Aorta (tissue), 5 donors: Measurements from ENCODE around the gene METTL16. TPM values are rescaled to one million over a fixed set of nuclear protein-coding genes. Genes with fewer than 3 reads are reported as not detected.

Source experiments
- ATAC-seq: fragments of 200-7000 bp; cut with Tn5 transposase; one replicate; pipeline ENCODE4 v1.9.1; 2022; ENCODE audit warnings: moderate library complexity; ENCODE audit not compliant: low FRiP score
- DNase-seq, 2 donors: peaks; one replicate each; pipeline ENCODE4 v3.0.0-alpha.2; 2020
- H3K27ac ChIP-seq, 2 donors: one replicate each; pipeline ENCODE4 v1.5.1; 2013; ENCODE audit warnings: low read length in 2 of 2, mild to moderate bottlenecking in 2 of 2, moderate library complexity in 2 of 2, control low read depth in 1 of 2, inconsistent platforms in 1 of 2, low read depth in 1 of 2
- H3K27me3 ChIP-seq, 2 donors: one replicate each; pipeline ENCODE4 v1.6.1; 2013; ENCODE audit warnings: control low read depth in 1 of 2, low read length in 1 of 2, mild to moderate bottlenecking in 1 of 2, moderate library complexity in 1 of 2; ENCODE audit not compliant: insufficient read depth in 2 of 2, control insufficient read depth in 1 of 2
- H3K36me3 ChIP-seq, 2 donors: one replicate each; pipeline ENCODE4 v1.6.1; 2013; ENCODE audit warnings: control low read depth in 1 of 2, low read length in 1 of 2, mild to moderate bottlenecking in 1 of 2; ENCODE audit not compliant: insufficient read depth in 2 of 2, control insufficient read depth in 1 of 2
- H3K4me1 ChIP-seq, 2 donors: one replicate each; pipeline ENCODE4 v1.6.1; 2013; ENCODE audit warnings: low read length in 2 of 2, control low read depth in 1 of 2, mild to moderate bottlenecking in 1 of 2, moderate library complexity in 1 of 2; ENCODE audit not compliant: insufficient read depth in 2 of 2, control insufficient read depth in 1 of 2
- H3K4me3 ChIP-seq, 2 donors: one replicate each; pipeline ENCODE4 v1.5.1; 2013; ENCODE audit warnings: low read length in 2 of 2, control low read depth in 1 of 2, mild to moderate bottlenecking in 1 of 2
- H3K9me3 ChIP-seq: one replicate; pipeline ENCODE4 v1.6.1; 2013; ENCODE audit warnings: mild to moderate bottlenecking, low read length; ENCODE audit not compliant: control insufficient read depth
- WGBS, 2 donors: extraction: QIAGEN DNeasy Blood & Tissue Kit; methylation state at CpG; one replicate each; pipeline ENCODE4 v1.1.7; 2013; 5-methylcytosine and 5-hydroxymethylcytosine counted together
- intact Hi-C, 2 donors: fragments of 100-400 bp; cut with DNase I; formaldehyde crosslinking; loops; one replicate each; pipeline versions ENCODE4 v1.14.2 to v1.15.0; 2022
- polyA plus RNA-seq, 2 donors: library from polyadenylated mRNA; stranded (reverse); fragments of 200-250 nt; gene quantifications; one replicate each; pipeline ENCODE4 v1.2.3, GENCODE V29; 2013
- total RNA-seq, 2 donors: library from RNA; stranded (reverse); fragmentation: NEBNext Ultra II Directional; extraction: Animal tissue kit (Norgen Biotek cat#: 25700); gene quantifications; one replicate each; pipeline ENCODE4 v1.2.1, GENCODE V29; 2021
- donor health status: healthy with polysubstance abuse.
- donor health status: Bipolar disorder and iron deficiency.
- donor health status: DM: no; HTN: no; CAD: no.
- donor health status: DM: no; HTN: no; CAD: no.
- donor health status: DM: yes; HTN: yes; CAD: no.

METTL16 gene
- total and polyA plus RNA-seq, 4 donors, result 14.3 to 33.3 (median 21.9) TPM

DNA sequence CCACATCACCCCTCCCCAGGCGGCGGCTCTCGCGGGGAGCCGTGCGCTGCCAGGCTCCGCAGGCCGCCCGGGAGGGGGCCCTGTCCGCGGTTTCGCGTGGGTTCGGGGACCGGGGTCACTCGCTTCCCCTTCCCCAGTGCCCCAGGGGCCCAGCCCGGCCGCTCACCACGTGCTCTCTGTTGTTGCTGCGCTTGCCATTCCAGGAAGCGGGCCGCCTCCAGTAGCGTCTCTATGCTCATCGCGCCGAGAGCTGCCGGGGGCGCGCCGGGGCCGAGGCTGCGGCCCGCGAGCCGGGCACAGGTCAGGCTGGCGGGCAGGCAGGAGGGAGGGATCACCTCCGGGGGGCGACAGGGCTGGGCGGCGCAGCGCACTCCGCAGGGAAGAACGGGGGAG, 111.2 kb downstream of the METTL16 start:
- Histone ChIP-seq H3K4me3 (peak overlapping the region; percentile 65 to 75), H3K27ac (peak overlapping the region; percentile 65 to 93), H3K36me3 (no peaks in the 10 kb centered on the region), H3K4me1 (peaks cover 0 to 2% of the 10 kb centered on the region in 2 donors), H3K27me3 (no peaks in the 10 kb centered on the region), H3K9me3 (no peaks in the 10 kb centered on the region)
- intact Hi-C loops, result no loop called here
- DNase-seq, result peak; percentile 80 to 88
- WGBS, 2 donors, result 0% methylated on average over 42 to 43 of the region's 43 CpGs
- ATAC-seq, result no peak

DNA sequence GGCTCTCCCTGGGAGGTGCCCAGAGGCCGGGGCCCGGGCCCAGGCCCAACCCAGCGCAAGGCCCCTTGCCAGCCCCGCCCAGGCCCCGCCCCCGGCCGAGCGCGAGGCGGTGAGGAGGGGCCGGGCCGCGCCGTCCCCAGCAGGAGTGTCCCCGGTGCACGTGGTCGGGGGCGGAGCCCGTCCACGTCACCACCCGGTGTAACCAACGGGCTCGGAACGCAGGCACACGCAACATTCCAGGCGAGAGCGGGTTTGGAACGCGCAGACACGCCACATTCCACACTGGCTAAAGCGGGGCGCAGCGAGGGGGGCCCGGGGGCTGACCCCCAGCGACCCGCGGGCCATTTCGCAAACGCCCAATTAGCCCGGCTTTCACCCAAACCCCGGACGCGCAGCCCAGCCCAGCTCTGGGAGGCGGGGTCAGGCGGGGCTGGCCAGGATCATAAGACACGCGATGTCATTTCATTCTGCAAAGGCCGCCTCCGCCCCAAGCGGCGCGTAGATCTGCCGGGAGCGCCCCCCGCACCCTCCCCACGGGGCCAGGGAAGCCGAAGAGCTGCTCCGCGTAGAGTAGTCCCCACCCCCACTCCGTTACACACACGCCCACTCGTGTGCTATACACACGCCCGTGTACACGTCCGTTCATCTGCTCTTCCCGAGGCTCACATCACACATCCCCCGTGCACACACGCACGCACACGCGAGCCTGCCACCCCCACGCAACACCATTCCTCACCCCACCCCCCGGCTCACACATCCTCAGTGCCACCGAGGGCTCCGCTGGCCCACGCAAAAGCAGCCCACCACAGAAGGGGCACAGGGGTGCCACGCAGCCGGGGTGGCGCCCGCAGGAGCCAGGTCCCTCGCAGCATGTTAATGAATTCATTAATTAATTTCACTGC, 111.9 kb downstream of the METTL16 start:
- intact Hi-C loops, result no loop called here
- H3K4me1 ChIP-seq, result peaks cover 0 to 2% of the 10 kb centered on the region in 2 donors
- DNase-seq (peak; percentile 97 to 98), ATAC-seq (peak; percentile 85)
- no peaks in the 10 kb centered on the region for H3K9me3 ChIP-seq
- 1% methylated on average over 65 to 82 of the region's 82 CpGs for WGBS, 2 donors
- no peaks in the 10 kb centered on the region for H3K36me3 ChIP-seq
- peak overlapping the region; percentile 69 to 97 for H3K27ac ChIP-seq
- peak overlapping the region; percentile 65 to 75 for H3K4me3 ChIP-seq
- H3K27me3 ChIP-seq, result no peaks in the 10 kb centered on the region

DNA sequence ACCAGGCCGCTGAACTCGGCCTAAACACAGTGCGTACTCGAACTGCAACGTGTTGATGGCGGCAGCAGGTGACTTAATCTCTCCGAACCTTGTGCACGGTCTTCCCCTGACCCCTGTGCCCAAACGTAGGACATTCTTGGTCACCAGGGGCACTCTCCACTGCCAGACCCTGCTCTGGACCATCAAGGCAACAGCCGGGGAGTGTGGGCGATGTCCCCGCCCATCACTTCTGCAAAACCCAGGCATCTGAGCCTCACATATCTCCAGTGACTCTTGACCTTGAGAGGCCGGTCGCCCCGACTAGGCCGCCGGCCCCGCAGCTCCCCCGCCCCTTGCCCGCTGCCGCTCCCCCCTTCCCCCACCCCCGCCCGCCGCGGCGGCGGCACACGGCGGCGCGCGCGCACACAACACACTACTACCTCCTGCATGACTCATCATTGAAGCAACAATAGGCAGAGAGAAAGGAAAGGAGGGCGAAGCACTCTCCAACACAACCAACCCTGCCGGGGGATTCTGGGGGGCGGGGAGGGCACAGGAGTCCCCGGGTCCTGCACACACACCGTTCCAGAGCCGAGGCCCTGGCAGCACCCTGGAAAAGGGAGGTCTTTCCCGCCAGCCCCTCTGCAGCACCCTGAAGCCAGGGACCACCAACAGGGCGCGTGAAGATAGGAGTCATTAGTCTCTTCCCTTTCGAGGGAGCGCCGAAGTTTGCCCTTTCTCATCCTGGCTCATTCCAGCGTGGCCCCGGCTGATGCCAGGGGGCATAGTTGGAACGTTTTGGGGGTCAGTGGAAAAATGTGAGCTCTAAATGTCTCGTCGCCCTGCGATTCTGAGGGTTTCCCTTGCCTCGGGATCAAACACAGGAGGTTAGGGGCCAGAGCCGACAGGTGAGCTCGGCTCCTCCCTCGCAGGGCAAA, 112.8 kb downstream of the METTL16 start:
- peak overlapping the region; percentile 69 to 97 for H3K27ac ChIP-seq
- intact Hi-C loops, result no loop called here
- H3K4me1 ChIP-seq, result peaks cover 0 to 2% of the 10 kb centered on the region in 2 donors
- DNase-seq, result peak; percentile 74 to 87
- WGBS, 2 donors, result 14 to 18% methylated on average over 40 to 55 of the region's 55 CpGs
- no peak for ATAC-seq
- no peaks in the 10 kb centered on the region for H3K27me3 ChIP-seq
- no peaks in the 10 kb centered on the region for H3K9me3 ChIP-seq
- H3K4me3 ChIP-seq, result peak overlapping the region; percentile 42 to 44
- no peaks in the 10 kb centered on the region for H3K36me3 ChIP-seq

DNA sequence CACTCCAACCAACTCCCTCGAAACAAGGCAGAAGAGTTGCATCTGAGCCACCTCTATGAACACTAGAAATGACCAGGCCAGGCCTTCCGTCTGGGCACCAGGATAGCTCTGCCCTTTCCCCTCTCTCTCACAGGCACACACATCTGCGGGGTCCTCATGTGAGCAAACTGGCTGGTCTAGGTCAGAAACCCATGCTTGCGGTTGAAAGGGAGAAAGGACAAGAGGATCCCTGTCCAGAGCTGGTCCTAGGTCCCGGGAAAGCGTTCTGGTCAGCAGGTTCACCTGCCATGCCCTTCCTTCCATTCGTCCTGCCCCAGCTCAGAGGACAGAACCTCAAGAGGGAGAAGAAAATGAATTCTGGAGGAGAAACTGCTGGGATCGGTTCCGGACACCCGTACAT, 113.5 kb downstream of the METTL16 start:
- no peaks in the 10 kb centered on the region for H3K9me3 ChIP-seq
- no peak overlapping the region for H3K4me3 ChIP-seq
- 77 to 81% methylated on average over 10 of the region's 10 CpGs for WGBS, 2 donors
- no peaks in the 10 kb centered on the region for H3K27me3 ChIP-seq
- H3K36me3 ChIP-seq, result no peaks in the 10 kb centered on the region
- no peak for ATAC-seq
- peak in 1 of 2 donors; percentile 36 for DNase-seq
- H3K4me1 ChIP-seq, result peaks cover 0 to 2% of the 10 kb centered on the region in 2 donors
- peak overlapping the region; percentile 18 to 46 for H3K27ac ChIP-seq
- intact Hi-C loops, result no loop called here

DNA sequence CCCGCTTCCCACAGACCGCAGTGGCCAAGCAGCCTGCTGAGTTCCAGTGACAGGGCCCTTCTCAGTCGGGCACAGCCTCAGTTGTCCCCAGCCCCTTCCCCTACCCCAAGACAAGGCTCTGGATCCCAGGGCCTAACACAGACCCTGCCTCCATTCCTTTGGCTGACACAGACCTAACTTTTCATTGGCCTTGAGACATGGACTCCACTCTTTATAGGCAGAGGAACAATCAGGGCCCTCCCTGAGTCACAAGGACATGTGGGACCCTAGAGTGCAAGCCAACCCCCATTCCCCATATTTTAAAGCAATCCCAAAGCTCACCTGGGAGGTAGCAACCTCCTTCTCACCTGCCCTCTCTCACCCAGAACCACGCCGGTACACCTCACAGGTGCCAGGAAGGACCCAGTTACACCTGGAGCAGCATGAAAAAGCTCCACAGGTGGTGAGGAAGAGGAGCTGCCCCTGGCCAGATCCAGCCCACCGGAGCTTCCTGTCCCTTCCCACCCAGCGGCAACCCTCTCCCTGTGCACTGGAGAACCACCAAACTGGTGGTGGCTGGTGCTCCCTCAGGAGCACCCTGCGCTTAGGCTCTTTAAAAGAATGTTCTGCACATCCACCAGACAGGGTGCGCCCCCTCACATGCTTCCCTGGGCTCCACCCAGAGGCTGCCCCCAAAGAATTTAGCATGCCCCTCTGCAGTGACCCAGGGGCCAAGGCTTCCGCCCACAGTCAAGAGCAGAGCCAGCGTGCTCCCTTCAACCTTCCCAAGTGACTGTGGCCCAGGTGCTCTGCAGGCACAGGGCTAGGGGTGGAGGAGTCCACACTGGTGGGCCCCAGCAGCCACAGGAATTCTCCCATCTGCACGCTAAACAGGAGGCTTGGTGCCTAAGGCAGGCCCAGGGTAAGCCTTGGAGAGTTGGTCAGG, 114.2 kb downstream of the METTL16 start:
- Histone ChIP-seq H3K27me3 (no peaks in the 10 kb centered on the region), H3K36me3 (no peaks in the 10 kb centered on the region), H3K4me1 (peaks cover 0 to 2% of the 10 kb centered on the region in 2 donors), H3K4me3 (no peak overlapping the region), H3K9me3 (no peaks in the 10 kb centered on the region), H3K27ac (peak overlapping the region; percentile 50 to 74)
- DNase-seq (peak in 1 of 2 donors; percentile 50), ATAC-seq (no peak)
- intact Hi-C loops, result no loop called here
- 70 to 72% methylated on average over 12 of the region's 12 CpGs for WGBS, 2 donors

DNA sequence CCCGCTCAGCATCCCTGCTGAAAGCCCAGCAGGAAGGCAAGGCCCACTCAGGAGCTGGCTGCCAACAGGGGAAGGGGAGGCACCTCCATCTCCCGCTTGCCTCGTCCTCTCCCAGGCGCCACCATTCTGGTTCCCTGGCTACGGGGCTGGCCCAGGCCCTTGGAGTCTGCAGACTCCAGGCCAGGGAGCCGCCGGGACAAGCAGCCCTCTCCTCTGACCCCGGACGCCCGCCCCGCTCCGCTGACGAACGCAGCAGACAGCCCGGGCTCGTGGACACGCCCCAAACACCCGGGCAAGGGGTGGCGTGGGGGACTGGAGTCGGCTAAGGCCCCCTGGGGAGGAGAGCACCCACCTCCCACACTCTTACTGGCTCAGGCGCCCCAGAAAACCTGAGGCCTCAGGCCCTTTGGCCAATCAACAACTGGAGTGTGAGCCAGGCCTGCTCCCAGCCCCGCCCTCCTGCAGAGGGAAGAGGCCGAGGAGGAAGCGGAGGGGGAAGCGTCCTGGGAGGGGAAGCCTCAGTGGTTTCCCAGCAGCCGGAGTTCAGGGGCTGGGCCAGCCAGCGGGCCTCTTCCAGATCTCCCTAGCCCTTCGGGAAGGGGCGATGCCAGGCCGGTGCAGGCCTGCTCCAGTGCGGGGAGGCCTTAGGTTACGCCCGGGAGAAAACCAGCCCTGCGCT, 115.0 kb downstream of the METTL16 start:
- H3K9me3 ChIP-seq, result no peaks in the 10 kb centered on the region
- H3K36me3 ChIP-seq, result no peaks in the 10 kb centered on the region
- 0 to 2% methylated on average over 33 to 34 of the region's 34 CpGs for WGBS, 2 donors
- DNase-seq, result peak; percentile 97 to 98
- intact Hi-C loops, result no loop called here
- ATAC-seq, result peak; percentile 34
- no peak overlapping the region for H3K4me3 ChIP-seq
- H3K27ac ChIP-seq, result peak overlapping the region; percentile 50 to 74
- H3K4me1 ChIP-seq, result peaks cover 0 to 2% of the 10 kb centered on the region in 2 donors
- H3K27me3 ChIP-seq, result no peaks in the 10 kb centered on the region

DNA sequence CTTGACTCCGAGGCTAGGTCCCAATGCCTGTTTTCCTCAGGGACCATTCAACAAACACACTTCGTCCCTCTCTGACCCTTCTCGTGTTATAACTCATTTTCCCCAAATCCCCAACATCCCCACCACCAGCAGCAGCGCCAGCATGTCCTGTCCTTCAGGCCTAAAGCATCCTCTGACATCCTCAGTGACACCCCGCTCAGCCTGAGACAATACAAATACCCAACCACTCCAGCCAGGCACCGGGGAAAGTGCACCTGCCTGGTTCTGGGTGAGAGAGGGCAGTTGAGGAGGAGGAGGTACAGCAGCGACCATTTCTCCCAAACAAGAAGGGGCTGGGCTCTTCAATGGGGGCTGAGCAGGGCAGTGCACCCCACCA, 115.5 kb downstream of the METTL16 start:
- 38 to 44% methylated on average over 7 of the region's 7 CpGs for WGBS, 2 donors

More for the DNA sequence above, 115.5 kb downstream of the METTL16 start:
- Histone ChIP-seq H3K27me3 (no peaks in the 10 kb centered on the region), H3K36me3 (no peaks in the 10 kb centered on the region), H3K4me1 (peaks cover 0 to 2% of the 10 kb centered on the region in 2 donors), H3K9me3 (no peaks in the 10 kb centered on the region), H3K4me3 (no peak overlapping the region), H3K27ac (peak overlapping the region; percentile 31 to 74)
- intact Hi-C loops, result no loop called here
- DNase-seq (no peak), ATAC-seq (no peak)
